ENCODE results near the gene CRY2.

Gene CRY2

GRCh38 chr11:45918962-45919675 is 71.8 kb downstream of the CRY2 start:
- DNase-seq = no peak

- no peak for DNase-seq
Measured at GRCh38 chr11:45919806-45920530, 72.7 kb downstream of the CRY2 start.

DNA sequence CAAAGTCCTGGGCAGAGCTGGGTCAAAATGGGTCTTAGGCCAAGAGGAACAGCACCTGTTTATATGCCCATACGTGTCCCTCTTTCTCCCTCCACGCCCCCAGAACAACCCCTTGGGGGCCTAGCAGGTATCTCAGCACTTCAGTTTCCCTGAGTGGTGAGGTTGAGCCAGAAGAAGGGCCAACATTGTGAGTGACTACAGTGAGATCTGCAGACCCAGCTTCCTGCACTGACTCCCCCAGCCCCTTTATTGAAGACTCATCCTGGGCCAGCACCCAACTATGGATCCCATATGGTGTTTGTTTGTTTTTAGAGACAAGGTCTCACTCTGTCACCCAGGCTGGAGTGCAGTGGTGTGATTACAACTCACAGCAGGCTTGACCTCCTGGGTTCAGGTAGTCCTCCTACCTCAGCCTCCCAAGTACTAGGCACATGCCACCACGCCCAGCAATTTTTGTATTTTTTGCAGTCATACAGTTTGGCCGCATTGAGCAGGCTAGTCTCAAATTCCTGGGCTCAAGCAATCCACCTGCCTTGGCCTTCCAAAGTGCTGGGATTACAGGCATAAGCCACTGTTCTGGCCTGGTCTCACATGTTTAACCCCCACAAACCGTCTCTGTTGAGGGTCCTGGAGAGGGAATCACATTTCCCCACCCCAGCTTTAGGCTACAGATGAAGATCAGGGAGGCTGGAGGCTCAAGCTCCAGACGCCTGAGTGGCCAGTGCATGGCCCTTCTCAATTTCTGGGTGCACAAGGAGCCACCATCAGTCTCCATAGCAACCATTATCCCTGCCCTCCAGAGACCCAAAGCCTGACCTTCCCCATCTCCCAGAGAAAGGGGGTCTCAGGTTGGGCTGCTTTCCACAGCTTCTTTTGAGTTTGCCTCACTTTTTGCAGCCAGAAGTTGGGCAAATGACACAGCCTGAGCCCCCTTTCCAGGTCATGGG is 73.5 kb downstream of the CRY2 start:
- DNase-seq = no peak

DNA sequence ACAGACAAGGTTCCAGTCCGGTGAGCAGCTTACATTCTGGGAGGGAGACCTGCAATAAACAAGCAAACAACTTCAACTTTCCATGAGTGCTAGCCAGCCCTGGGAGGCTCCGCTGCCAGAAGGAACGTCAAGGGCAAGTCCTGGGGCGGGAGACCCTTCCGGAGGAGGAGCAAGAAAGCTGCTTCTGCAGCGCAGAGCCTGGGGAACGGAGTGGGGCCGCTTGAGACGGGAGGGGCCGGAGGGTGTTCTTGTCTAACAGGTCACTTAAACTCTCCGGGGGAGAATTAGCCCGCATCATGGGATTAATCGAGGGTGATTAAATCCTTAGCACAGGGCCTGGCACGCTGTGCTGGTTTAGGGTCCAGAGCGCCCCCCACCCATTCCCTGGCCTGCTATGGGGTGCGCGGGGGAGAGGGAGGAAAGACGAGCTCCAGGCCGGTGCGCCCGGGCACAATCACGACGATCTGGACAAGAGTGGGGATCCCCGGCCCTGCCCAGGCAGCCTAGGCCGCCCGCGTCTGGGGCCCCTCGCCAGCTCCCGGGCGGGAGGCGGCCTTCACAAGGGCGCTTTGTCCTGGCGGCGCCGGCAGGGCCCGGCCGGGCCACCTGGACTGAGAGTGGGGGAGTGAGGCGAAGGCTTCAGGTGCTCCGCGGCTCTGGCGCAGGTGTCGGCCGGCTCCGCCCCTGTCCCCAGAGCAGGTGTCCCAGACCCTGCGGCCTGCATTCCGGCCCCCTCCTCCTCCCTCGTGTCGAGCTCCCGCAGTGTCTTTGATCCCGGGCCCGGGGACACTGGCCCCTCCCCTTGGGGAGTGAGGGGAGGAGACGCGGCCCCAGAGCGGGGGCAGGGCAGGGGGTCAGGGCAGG is 74.5 kb downstream of the CRY2 start:
- DNase-seq = no peak

DNA sequence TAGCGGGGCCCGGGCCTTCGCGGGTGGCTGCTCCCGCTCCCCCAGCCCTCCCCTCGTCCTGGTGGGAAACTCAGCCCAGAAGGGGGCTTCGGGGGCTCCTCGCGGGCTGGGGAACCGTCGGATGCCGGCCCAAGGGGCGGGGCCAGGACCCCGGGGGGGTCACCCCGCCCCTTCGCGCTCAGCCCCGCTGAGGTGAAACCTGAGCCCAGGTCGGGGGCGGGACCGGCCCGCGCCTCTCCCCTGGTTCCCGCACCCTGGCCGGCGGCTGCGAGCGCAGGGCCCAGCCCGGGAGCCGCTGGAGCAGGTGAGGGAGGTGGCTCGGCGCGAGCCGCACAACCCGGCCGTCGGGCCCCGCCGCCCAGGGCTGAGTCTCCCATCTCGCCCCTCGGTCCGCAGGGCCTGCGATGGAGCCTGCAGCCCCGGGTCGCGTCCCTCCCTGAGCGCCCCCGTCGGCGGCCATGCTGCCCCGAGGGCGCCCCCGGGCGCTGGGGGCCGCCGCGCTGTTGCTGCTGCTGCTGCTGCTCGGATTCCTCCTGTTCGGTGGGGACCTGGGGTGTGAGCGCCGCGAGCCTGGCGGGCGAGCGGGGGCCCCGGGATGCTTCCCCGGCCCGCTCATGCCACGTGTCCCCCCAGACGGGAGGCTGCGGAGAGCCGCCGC is 75.3 kb downstream of the CRY2 start, which contains the start of gene LARGE2:
TSS of gene LARGE2 (plus strand) at position 232 of the 658 bp plus-strand sequence. CDS start at position 459, 227 bp downstream.
- DNase-seq = no peak

DNA sequence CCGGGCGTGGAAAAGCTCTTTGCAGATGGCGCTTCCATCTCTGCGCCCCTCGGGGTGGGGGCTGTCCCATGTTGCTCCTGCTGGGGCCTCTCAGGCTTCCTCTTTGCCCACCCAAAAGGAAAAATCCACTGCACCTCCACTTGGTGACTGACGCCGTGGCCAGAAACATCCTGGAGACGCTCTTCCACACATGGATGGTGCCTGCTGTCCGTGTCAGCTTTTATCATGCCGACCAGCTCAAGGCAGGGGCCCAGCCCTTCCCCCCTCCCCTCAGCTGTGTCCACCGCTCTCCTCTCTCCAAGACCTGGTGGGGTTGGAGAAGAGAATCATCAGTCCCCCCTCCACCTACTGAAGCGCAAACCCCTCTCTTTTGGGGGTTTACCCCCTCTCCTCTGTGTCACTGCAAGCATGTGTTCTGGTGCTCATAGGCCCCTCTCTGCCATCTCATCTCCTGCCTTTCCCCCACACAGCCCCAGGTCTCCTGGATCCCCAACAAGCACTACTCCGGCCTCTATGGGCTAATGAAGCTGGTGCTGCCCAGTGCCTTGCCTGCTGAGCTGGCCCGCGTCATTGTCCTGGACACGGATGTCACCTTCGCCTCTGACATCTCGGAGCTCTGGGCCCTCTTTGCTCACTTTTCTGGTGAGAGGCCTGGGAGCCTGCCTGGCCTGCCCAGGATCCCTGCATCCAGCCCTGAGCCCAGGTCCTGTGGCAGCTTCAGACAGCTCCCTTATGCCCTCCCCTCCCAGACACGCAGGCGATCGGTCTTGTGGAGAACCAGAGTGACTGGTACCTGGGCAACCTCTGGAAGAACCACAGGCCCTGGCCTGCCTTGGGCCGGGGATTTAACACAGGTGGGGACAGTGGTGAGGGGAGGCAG is 77.0 kb downstream of the CRY2 start:
- no peak for DNase-seq

GRCh38 chr11:45924927-45925326 is 77.7 kb downstream of the CRY2 start:
- no peak for DNase-seq

- no peak for DNase-seq
Measured at GRCh38 chr11:45925550-45925949, 78.3 kb downstream of the CRY2 start.

GRCh38 chr11:45926001-45926401 is 78.7 kb downstream of the CRY2 start:
- DNase-seq = no peak

- DNase-seq = no peak
Measured at GRCh38 chr11:45926536-45927331, 79.5 kb downstream of the CRY2 start.

- DNase-seq = no peak
Measured at GRCh38 chr11:45927332-45927683, 80.0 kb downstream of the CRY2 start.

DNA sequence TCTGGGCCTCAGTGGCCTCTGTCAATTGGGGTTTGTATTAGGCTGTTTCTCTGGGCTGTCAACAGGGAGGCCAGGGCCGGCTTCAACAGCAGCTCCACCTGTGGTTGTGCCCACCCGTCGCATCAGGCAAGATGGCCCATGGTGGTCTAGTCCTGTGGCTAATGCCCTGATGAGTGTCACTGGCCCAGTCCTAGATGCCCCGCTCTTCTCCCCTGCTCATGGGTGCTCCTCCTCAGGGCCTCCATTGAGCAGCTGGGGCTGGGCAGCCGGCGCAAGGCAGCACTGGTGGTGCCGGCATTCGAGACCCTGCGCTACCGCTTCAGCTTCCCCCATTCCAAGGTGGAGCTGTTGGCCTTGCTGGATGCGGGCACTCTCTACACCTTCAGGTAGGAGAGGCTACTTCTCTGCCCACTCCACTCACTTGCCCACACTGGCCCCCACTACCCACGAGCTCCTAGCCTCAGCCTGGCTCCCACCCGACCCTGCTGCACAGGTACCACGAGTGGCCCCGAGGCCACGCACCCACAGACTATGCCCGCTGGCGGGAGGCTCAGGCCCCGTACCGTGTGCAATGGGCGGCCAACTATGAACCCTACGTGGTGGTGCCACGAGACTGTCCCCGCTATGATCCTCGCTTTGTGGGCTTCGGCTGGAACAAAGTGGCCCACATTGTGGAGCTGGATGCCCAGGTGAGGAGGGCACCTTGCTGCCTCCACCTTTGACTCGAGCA is 80.6 kb downstream of the CRY2 start:
- DNase-seq = no peak

GRCh38 chr11:45928535-45929215 is 81.4 kb downstream of the CRY2 start:
- no peak for DNase-seq

- no peak for DNase-seq
Measured at GRCh38 chr11:45929486-45930030, 82.3 kb downstream of the CRY2 start.

- no peak for DNase-seq
Measured at GRCh38 chr11:45930031-45930794, 82.9 kb downstream of the CRY2 start.

DNA sequence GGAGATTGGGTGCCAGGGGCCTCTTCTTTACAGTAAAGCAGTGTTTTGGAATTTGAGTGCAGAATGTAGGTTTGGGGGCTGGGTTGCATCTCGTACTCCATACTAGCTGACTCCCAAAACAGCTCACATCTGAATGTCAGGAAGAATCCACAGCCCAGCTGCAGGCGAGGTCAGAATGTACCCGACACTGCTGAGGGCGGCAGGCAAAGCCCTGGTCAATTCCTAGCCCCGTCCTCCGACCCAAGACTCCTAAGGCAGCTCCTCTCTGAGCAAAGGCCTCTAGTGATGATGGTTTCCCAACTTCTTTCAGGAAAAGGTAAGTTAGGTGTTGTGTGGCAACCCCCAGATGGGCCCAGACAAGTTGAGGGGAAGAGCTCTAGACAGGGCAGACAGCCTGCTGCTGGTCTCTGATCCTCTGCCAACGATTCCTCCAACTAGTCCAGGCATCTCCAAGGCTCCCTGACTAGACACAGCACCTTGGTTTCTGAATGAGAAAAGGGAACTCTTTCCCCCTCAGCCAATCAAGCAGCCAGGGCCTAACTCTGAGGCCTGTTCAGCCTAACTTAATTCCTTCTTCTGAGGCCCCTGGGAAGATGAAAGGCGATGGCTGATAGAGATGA is 83.8 kb downstream of the CRY2 start:
- DNase-seq = no peak

GRCh38 chr11:45931739-45932138 is 84.5 kb downstream of the CRY2 start:
- DNase-seq = no peak
